AG10803 (cell line): ENCODE data around the gene LTBP1.

Experiments
- DNase-seq: peaks from one replicate; pipeline ENCODE4 v3.0.0; 2010; ENCODE audit warnings: low read depth
- H3K4me3 ChIP-seq: 2 replicates; pipeline ENCODE4 v1.5.1; 2011; ENCODE audit warnings: mild to moderate bottlenecking, low read length, control low read depth
- CTCF ChIP-seq: conservative IDR thresholded peaks from 2 replicates; pipeline ENCODE4 v1.5.1; 2011; ENCODE audit warnings: mild to moderate bottlenecking, low read length, control low read depth, inconsistent platforms

Gene LTBP1

GRCh38 chr2:33333433-33333832 lies 386.7 kb downstream of the LTBP1 start:
- H3K4me3 ChIP-seq, result no peak overlapping the region
- TF ChIP-seq CTCF, result no peak
- no peak for DNase-seq

- TF ChIP-seq CTCF, result no peak
- no peak overlapping the region for H3K4me3 ChIP-seq
- no peak for DNase-seq
Observed at GRCh38 chr2:33334083-33334482, 387.3 kb downstream of the LTBP1 start.

GRCh38 chr2:33335516-33335915 lies 388.8 kb downstream of the LTBP1 start:
- TF ChIP-seq CTCF, result no peak
- H3K4me3 ChIP-seq, result no peak overlapping the region
- DNase-seq, result no peak

GRCh38 chr2:33336036-33336625 lies 389.4 kb downstream of the LTBP1 start:
- no peak overlapping the region for H3K4me3 ChIP-seq
- DNase-seq, result no peak
- no peak for TF ChIP-seq CTCF

- no peak overlapping the region for H3K4me3 ChIP-seq
- TF ChIP-seq CTCF, result no peak
- DNase-seq, result no peak
Observed at GRCh38 chr2:33337385-33337960, 390.7 kb downstream of the LTBP1 start.

GRCh38 chr2:33337981-33338380 lies 391.2 kb downstream of the LTBP1 start:
- no peak for DNase-seq
- no peak for TF ChIP-seq CTCF
- no peak overlapping the region for H3K4me3 ChIP-seq

GRCh38 chr2:33339269-33339668 lies 392.5 kb downstream of the LTBP1 start:
- TF ChIP-seq CTCF, result no peak
- DNase-seq, result no peak
- H3K4me3 ChIP-seq, result no peak overlapping the region
